SK-N-SH (cell line): ENCODE results near the gene EEFSEC.

Experiments
- CHD2 ChIP-seq: fragments of 150-350 bp; IDR thresholded peaks from 2 replicates; pipeline ENCODE4 v1.6.1; 2018; ENCODE audit warnings: low read length; ENCODE audit not compliant: partially characterized antibody
- ELF1 ChIP-seq: IDR thresholded peaks from 2 replicates; pipeline ENCODE4 v1.4.0; 2012
- EP300 ChIP-seq, 2 experiments: IDR thresholded peaks; 2 replicates each; pipeline versions ENCODE4 v1.4.0 to v1.6.1; 2012; ENCODE audit warnings: borderline replicate concordance in 1 of 2, low read depth in 1 of 2, low read length in 1 of 2
- PBX3 ChIP-seq: IDR thresholded peaks from 2 replicates; pipeline ENCODE4; 2012
- POLR2AphosphoS5 ChIP-seq: IDR thresholded peaks from 2 replicates; pipeline ENCODE4 v1.6.1; 2012; ENCODE audit warnings: low read depth, low read length
- RFX5 ChIP-seq: IDR thresholded peaks from 2 replicates; pipeline ENCODE4 v1.6.1; 2012; ENCODE audit warnings: mild to moderate bottlenecking, improper control_type of control experiment, low read length
- YY1 ChIP-seq: IDR thresholded peaks from 2 replicates; pipeline ENCODE4 v1.4.0; 2012; ENCODE audit warnings: low read depth, mild to moderate bottlenecking
- TF ChIP-seq, protein P1 (sequence below): fragments of 200-600 bp; sonication (generic); IDR thresholded peaks from 2 replicates; pipeline ENCODE4 v1.6.1; 2017; ENCODE audit warnings: antibody characterized with exemption, mild to moderate bottlenecking, moderate library complexity
- TF ChIP-seq, protein P2 (sequence below): IDR thresholded peaks from 2 replicates; pipeline ENCODE4 v1.4.0; 2012; ENCODE audit warnings: low read depth
- TF ChIP-seq, protein P3 (sequence below): IDR thresholded peaks from 2 replicates; pipeline ENCODE4 v1.6.1; 2012; ENCODE audit warnings: mild to moderate bottlenecking, low read depth, low read length, moderate library complexity

DNA sequence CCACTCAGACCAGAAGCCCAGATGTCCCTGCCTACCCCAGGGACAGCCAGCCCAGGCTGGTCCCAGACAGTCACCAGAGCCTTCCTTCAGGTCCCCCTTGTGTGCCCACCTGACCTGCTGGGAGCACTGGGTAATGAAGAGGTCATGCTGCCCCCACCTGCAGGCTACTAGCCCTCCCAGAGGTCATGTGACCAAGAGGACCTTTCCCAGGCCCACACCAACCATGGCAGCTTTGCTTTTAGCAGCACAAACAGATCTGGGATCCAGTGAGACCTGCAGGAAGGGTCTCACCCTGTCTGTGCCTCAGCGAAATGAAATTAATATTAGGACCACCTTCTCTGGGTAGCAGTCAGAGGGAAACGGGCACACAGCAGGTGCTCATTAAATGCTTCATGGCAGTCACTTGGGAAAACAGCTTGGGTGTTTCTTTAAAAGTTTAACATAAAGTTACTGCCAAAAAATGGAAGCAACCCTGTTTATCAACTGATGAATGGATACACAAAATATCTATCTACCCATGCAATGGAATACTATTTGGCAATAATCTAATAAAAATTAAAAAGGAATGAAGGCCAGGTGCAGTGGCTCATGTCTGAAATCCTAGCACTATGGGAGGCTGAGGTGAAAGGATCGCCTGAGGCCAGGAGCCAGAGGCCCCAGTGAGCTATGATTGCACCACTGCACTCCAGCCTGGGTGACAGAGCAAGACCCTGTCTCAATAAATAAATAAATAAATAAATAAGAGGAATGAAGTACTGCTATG is 269.7 kb downstream of the EEFSEC start:
- TF ChIP-seq, protein P1, sequence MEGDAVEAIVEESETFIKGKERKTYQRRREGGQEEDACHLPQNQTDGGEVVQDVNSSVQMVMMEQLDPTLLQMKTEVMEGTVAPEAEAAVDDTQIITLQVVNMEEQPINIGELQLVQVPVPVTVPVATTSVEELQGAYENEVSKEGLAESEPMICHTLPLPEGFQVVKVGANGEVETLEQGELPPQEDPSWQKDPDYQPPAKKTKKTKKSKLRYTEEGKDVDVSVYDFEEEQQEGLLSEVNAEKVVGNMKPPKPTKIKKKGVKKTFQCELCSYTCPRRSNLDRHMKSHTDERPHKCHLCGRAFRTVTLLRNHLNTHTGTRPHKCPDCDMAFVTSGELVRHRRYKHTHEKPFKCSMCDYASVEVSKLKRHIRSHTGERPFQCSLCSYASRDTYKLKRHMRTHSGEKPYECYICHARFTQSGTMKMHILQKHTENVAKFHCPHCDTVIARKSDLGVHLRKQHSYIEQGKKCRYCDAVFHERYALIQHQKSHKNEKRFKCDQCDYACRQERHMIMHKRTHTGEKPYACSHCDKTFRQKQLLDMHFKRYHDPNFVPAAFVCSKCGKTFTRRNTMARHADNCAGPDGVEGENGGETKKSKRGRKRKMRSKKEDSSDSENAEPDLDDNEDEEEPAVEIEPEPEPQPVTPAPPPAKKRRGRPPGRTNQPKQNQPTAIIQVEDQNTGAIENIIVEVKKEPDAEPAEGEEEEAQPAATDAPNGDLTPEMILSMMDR = no peak
- TF ChIP-seq CHD2 (no peak), ELF1 (no peak), YY1 (no peak), RFX5 (no peak), EP300 (IDR thresholded peaks at IDR 0.05; ENCODE audit: borderline replicate concordance in 1 of 2, low read depth in 1 of 2, low read length in 1 of 2) (no peak), POLR2AphosphoS5 (no peak), PBX3 (no peak)
- TF ChIP-seq, protein P2, sequence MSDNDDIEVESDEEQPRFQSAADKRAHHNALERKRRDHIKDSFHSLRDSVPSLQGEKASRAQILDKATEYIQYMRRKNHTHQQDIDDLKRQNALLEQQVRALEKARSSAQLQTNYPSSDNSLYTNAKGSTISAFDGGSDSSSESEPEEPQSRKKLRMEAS = no peak
- TF ChIP-seq, protein P3, sequence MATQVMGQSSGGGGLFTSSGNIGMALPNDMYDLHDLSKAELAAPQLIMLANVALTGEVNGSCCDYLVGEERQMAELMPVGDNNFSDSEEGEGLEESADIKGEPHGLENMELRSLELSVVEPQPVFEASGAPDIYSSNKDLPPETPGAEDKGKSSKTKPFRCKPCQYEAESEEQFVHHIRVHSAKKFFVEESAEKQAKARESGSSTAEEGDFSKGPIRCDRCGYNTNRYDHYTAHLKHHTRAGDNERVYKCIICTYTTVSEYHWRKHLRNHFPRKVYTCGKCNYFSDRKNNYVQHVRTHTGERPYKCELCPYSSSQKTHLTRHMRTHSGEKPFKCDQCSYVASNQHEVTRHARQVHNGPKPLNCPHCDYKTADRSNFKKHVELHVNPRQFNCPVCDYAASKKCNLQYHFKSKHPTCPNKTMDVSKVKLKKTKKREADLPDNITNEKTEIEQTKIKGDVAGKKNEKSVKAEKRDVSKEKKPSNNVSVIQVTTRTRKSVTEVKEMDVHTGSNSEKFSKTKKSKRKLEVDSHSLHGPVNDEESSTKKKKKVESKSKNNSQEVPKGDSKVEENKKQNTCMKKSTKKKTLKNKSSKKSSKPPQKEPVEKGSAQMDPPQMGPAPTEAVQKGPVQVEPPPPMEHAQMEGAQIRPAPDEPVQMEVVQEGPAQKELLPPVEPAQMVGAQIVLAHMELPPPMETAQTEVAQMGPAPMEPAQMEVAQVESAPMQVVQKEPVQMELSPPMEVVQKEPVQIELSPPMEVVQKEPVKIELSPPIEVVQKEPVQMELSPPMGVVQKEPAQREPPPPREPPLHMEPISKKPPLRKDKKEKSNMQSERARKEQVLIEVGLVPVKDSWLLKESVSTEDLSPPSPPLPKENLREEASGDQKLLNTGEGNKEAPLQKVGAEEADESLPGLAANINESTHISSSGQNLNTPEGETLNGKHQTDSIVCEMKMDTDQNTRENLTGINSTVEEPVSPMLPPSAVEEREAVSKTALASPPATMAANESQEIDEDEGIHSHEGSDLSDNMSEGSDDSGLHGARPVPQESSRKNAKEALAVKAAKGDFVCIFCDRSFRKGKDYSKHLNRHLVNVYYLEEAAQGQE = no peak
